Measurements from ENCODE around the gene DNAJC16.
A peak's percentile ranks its signal among the peaks of the same experiment; 100 is the strongest.
"Not testable (repeated sequence)": the region's sequence is repeated elsewhere in the genome, so short reads cannot be mapped to it uniquely, and the experiment has no call there.

The DNAJC16 gene

GRCh38 chr1:15488371-15488770, 38.3 kb upstream of the DNAJC16 start:
- no peak for TF ChIP-seq CTCF (IDR thresholded peaks at IDR 0.05; ENCODE audit: low read depth, low read length)
- no peak for TF ChIP-seq EZH2phosphoT487 (IDR thresholded peaks at IDR 0.05; ENCODE audit: low read depth)
- H2AFZ ChIP-seq (ENCODE audit: low read depth, low read length): no peak overlapping the region
- H3K27ac ChIP-seq (ENCODE audit: low read length): no peak overlapping the region
- no peaks in the 10 kb centered on the region for H3K79me2 ChIP-seq (ENCODE audit: low read length)
- H3K36me3 ChIP-seq (replicated peaks; ENCODE audit: low read depth, low read length): no peaks in the 10 kb centered on the region
- H3K9ac ChIP-seq (ENCODE audit: low read length): no peak overlapping the region
- no peaks in the 10 kb centered on the region for H4K20me1 ChIP-seq (ENCODE audit: insufficient read depth, low read length)
- H3K4me3 ChIP-seq (ENCODE audit: low read length): no peak overlapping the region
- peak overlapping the region; percentile 44 for H3K4me2 ChIP-seq (ENCODE audit: low read length)
- no peaks in the 10 kb centered on the region for H3K27me3 ChIP-seq (ENCODE audit: low read depth, low read length)
- H3K9me3 ChIP-seq (ENCODE audit: insufficient read depth, low read length): no peaks in the 10 kb centered on the region
- H3K4me1 ChIP-seq (ENCODE audit: low read length): peaks cover 54% of the 10 kb centered on the region

- H3K9ac ChIP-seq (ENCODE audit: low read length): no peak overlapping the region
- H3K27ac ChIP-seq (ENCODE audit: low read length): peak overlapping the region; percentile 37
- no peaks in the 10 kb centered on the region for H3K9me3 ChIP-seq (ENCODE audit: insufficient read depth, low read length)
- H3K4me1 ChIP-seq (ENCODE audit: low read length): peaks cover 54% of the 10 kb centered on the region
- no peak overlapping the region for H2AFZ ChIP-seq (ENCODE audit: low read depth, low read length)
- H3K27me3 ChIP-seq (ENCODE audit: low read depth, low read length): no peaks in the 10 kb centered on the region
- TF ChIP-seq EZH2phosphoT487 (IDR thresholded peaks at IDR 0.05; ENCODE audit: low read depth): no peak
- no peak for TF ChIP-seq CTCF (IDR thresholded peaks at IDR 0.05; ENCODE audit: low read depth, low read length)
- no peaks in the 10 kb centered on the region for H3K79me2 ChIP-seq (ENCODE audit: low read length)
- no peaks in the 10 kb centered on the region for H4K20me1 ChIP-seq (ENCODE audit: insufficient read depth, low read length)
- peak overlapping the region; percentile 44 for H3K4me2 ChIP-seq (ENCODE audit: low read length)
- peak overlapping the region; percentile 14; the same call in 1 of the 2 replicates for H3K4me3 ChIP-seq (ENCODE audit: low read length)
- no peaks in the 10 kb centered on the region for H3K36me3 ChIP-seq (replicated peaks; ENCODE audit: low read depth, low read length)
Observed at GRCh38 chr1:15489052-15489736, 37.5 kb upstream of the DNAJC16 start.

- not testable (repeated sequence) for H3K27ac ChIP-seq (ENCODE audit: low read length); H3K27me3 ChIP-seq (ENCODE audit: low read depth, low read length); H3K4me2 ChIP-seq (ENCODE audit: low read length); H3K9me3 ChIP-seq (ENCODE audit: insufficient read depth, low read length); H4K20me1 ChIP-seq (ENCODE audit: insufficient read depth, low read length); H3K9ac ChIP-seq (ENCODE audit: low read length); H3K4me3 ChIP-seq (ENCODE audit: low read length); H2AFZ ChIP-seq (ENCODE audit: low read depth, low read length); H3K36me3 ChIP-seq (replicated peaks; ENCODE audit: low read depth, low read length); H3K79me2 ChIP-seq (ENCODE audit: low read length)
- H3K4me1 ChIP-seq (ENCODE audit: low read length): peaks cover 51% of the 10 kb centered on the region
Observed at GRCh38 chr1:15491010-15491409, 35.6 kb upstream of the DNAJC16 start.

GRCh38 chr1:15492596-15492995, 34.1 kb upstream of the DNAJC16 start:
- Histone ChIP-seq H3K4me3 (ENCODE audit: low read length) (no peak overlapping the region), H4K20me1 (ENCODE audit: insufficient read depth, low read length) (no peaks in the 10 kb centered on the region), H2AFZ (ENCODE audit: low read depth, low read length) (no peak overlapping the region), H3K36me3 (replicated peaks; ENCODE audit: low read depth, low read length) (peaks cover 5% of the 10 kb centered on the region), H3K4me1 (ENCODE audit: low read length) (peaks cover 51% of the 10 kb centered on the region), H3K27me3 (ENCODE audit: low read depth, low read length) (no peaks in the 10 kb centered on the region), H3K4me2 (ENCODE audit: low read length) (no peak overlapping the region), H3K79me2 (ENCODE audit: low read length) (no peaks in the 10 kb centered on the region), H3K9me3 (ENCODE audit: insufficient read depth, low read length) (no peaks in the 10 kb centered on the region), H3K9ac (ENCODE audit: low read length) (no peak overlapping the region), H3K27ac (ENCODE audit: low read length) (no peak overlapping the region)
- no peak for TF ChIP-seq EZH2phosphoT487 (IDR thresholded peaks at IDR 0.05; ENCODE audit: low read depth)
- no peak for TF ChIP-seq CTCF (IDR thresholded peaks at IDR 0.05; ENCODE audit: low read depth, low read length)

All from OCI-LY3 (cell line).